ACC112 (cell line): ENCODE results near the gene LIX1L.

Source experiments
- H2AFZ ChIP-seq: fragments of 200-600 bp; sonication (generic); one replicate; pipeline ENCODE4 v1.6.0; 2017; ENCODE audit warnings: antibody characterized with exemption, low read length; ENCODE audit not compliant: unreplicated experiment
- H3K27ac ChIP-seq: fragments of 200-600 bp; sonication (generic); 2 replicates; pipeline ENCODE4 v1.5.1; 2014; ENCODE audit warnings: low read depth, mild to moderate bottlenecking, antibody characterized with exemption, low read length, moderate library complexity
- H3K27me3 ChIP-seq: fragments of 200-600 bp; sonication (generic); 2 replicates; pipeline ENCODE4 v1.6.1; 2014; ENCODE audit warnings: mild to moderate bottlenecking, antibody characterized with exemption, low read length, moderate library complexity, mixed read lengths; ENCODE audit not compliant: insufficient read depth
- H3K36me3 ChIP-seq: fragments of 200-600 bp; sonication (generic); 2 replicates; pipeline ENCODE4 v1.6.1; 2016; ENCODE audit warnings: mild to moderate bottlenecking, antibody characterized with exemption, low read length, moderate library complexity, mixed read lengths; ENCODE audit not compliant: insufficient read depth
- H3K4me1 ChIP-seq: fragments of 200-600 bp; sonication (generic); one replicate; pipeline ENCODE4 v1.6.1; 2016; ENCODE audit warnings: low read length, mixed read lengths; ENCODE audit not compliant: insufficient read depth, unreplicated experiment, control insufficient read depth
- H3K4me3 ChIP-seq: fragments of 200-600 bp; sonication (generic); 2 replicates; pipeline ENCODE4 v1.5.1; 2014; ENCODE audit warnings: mild to moderate bottlenecking, low read depth, low read length
- H3K79me2 ChIP-seq: fragments of 200-600 bp; sonication (generic); one replicate; pipeline ENCODE4 v1.6.0; 2016; ENCODE audit warnings: low read length; ENCODE audit not compliant: control insufficient read depth, unreplicated experiment, insufficient read depth

LIX1L gene

GRCh38 chr1:145952903-145953302, 4.9 kb downstream of the LIX1L start:
- Histone ChIP-seq H3K27ac (no peak overlapping the region), H3K4me3 (no peak overlapping the region), H3K4me1 (peaks cover 21% of the 10 kb centered on the region), H2AFZ (no peak overlapping the region), H3K27me3 (no peaks in the 10 kb centered on the region), H3K79me2 (peaks cover 49% of the 10 kb centered on the region), H3K36me3 (no peaks in the 10 kb centered on the region)

GRCh38 chr1:145951526-145951925, 6.3 kb downstream of the LIX1L start:
- Histone ChIP-seq H2AFZ (no peak overlapping the region), H3K4me3 (no peak overlapping the region), H3K36me3 (peaks cover 6% of the 10 kb centered on the region; the same call in 1 of the 2 replicates), H3K27ac (no peak overlapping the region), H3K4me1 (peaks cover 21% of the 10 kb centered on the region), H3K27me3 (no peaks in the 10 kb centered on the region), H3K79me2 (peaks cover 45% of the 10 kb centered on the region)

GRCh38 chr1:145949219-145949618, 8.6 kb downstream of the LIX1L start:
- peaks cover 25% of the 10 kb centered on the region for H3K79me2 ChIP-seq

GRCh38 chr1:145947551-145947950, 10.3 kb downstream of the LIX1L start:
- Histone ChIP-seq H3K4me1 (no peaks in the 10 kb centered on the region), H3K36me3 (peaks cover 12% of the 10 kb centered on the region; the same call in 1 of the 2 replicates), H3K27ac (no peak overlapping the region), H3K27me3 (no peaks in the 10 kb centered on the region), H3K4me3 (no peak overlapping the region), H3K79me2 (peaks cover 15% of the 10 kb centered on the region), H2AFZ (no peak overlapping the region)

More at GRCh38 chr1:145949219-145949618, 8.6 kb downstream of the LIX1L start:
- Histone ChIP-seq H3K27me3 (no peaks in the 10 kb centered on the region), H2AFZ (no peak overlapping the region), H3K4me1 (no peaks in the 10 kb centered on the region), H3K36me3 (peaks cover 10% of the 10 kb centered on the region; the same call in 1 of the 2 replicates), H3K27ac (no peak overlapping the region), H3K4me3 (no peak overlapping the region)

GRCh38 chr1:145946477-145946986, 11.3 kb downstream of the LIX1L start:
- Histone ChIP-seq H3K79me2 (peaks cover 12% of the 10 kb centered on the region), H3K27ac (no peak overlapping the region), H3K4me3 (no peak overlapping the region), H3K36me3 (peaks cover 17% of the 10 kb centered on the region; the same call in 1 of the 2 replicates), H3K27me3 (no peaks in the 10 kb centered on the region), H3K4me1 (no peaks in the 10 kb centered on the region), H2AFZ (no peak overlapping the region)

- H3K27me3 ChIP-seq = no peaks in the 10 kb centered on the region
- peaks cover 12% of the 10 kb centered on the region for H3K79me2 ChIP-seq
- H3K4me1 ChIP-seq = no peaks in the 10 kb centered on the region
- H3K4me3 ChIP-seq = no peak overlapping the region
- H3K27ac ChIP-seq = no peak overlapping the region
- no peak overlapping the region for H2AFZ ChIP-seq
- peaks cover 17% of the 10 kb centered on the region for H3K36me3 ChIP-seq
Measured at GRCh38 chr1:145944532-145944931, 13.3 kb downstream of the LIX1L start.

- H2AFZ ChIP-seq = no peak overlapping the region
- peaks cover 7% of the 10 kb centered on the region for H3K79me2 ChIP-seq
- no peaks in the 10 kb centered on the region for H3K27me3 ChIP-seq
- H3K4me3 ChIP-seq = no peak overlapping the region
- H3K27ac ChIP-seq = no peak overlapping the region
- H3K4me1 ChIP-seq = no peaks in the 10 kb centered on the region
- peaks cover 17% of the 10 kb centered on the region for H3K36me3 ChIP-seq
Measured at GRCh38 chr1:145942871-145943270, 14.9 kb downstream of the LIX1L start.

- Histone ChIP-seq H3K27me3 (no peaks in the 10 kb centered on the region), H3K79me2 (peaks cover 5% of the 10 kb centered on the region), H2AFZ (no peak overlapping the region), H3K36me3 (peaks cover 15% of the 10 kb centered on the region), H3K4me1 (no peaks in the 10 kb centered on the region), H3K4me3 (no peak overlapping the region), H3K27ac (no peak overlapping the region)
Measured at GRCh38 chr1:145942405-145942804, 15.4 kb downstream of the LIX1L start.

GRCh38 chr1:145937436-145937835, 20.4 kb downstream of the LIX1L start:
- Histone ChIP-seq H3K4me3 (no peak overlapping the region), H3K27ac (no peak overlapping the region), H2AFZ (no peak overlapping the region), H3K36me3 (peaks cover 13% of the 10 kb centered on the region), H3K4me1 (no peaks in the 10 kb centered on the region), H3K79me2 (no peaks in the 10 kb centered on the region), H3K27me3 (no peaks in the 10 kb centered on the region)

- Histone ChIP-seq H3K36me3 (peaks cover 8% of the 10 kb centered on the region), H3K79me2 (no peaks in the 10 kb centered on the region), H2AFZ (no peak overlapping the region), H3K4me3 (no peak overlapping the region), H3K27ac (no peak overlapping the region), H3K27me3 (no peaks in the 10 kb centered on the region), H3K4me1 (no peaks in the 10 kb centered on the region)
Measured at GRCh38 chr1:145936247-145936646, 21.6 kb downstream of the LIX1L start.

- Histone ChIP-seq H3K36me3 (peaks cover 8% of the 10 kb centered on the region), H3K27ac (no peak overlapping the region)
Measured at GRCh38 chr1:145935708-145936107, 22.1 kb downstream of the LIX1L start.

More at GRCh38 chr1:145935708-145936107, 22.1 kb downstream of the LIX1L start:
- H3K79me2 ChIP-seq = no peaks in the 10 kb centered on the region
- H2AFZ ChIP-seq = no peak overlapping the region
- H3K27me3 ChIP-seq = no peaks in the 10 kb centered on the region
- H3K4me1 ChIP-seq = no peaks in the 10 kb centered on the region
- H3K4me3 ChIP-seq = no peak overlapping the region
